GM23248 (cell line): ENCODE data around the gene TTPAL. TPM values are rescaled to one million over a fixed set of nuclear protein-coding genes. Genes with fewer than 3 reads are reported as not detected.

Source experiments
- DNase-seq: peaks from one replicate; pipeline ENCODE4 v3.0.0-alpha.2; 2015
- H2AFZ ChIP-seq: fragments of 200-600 bp; sonication (generic); 2 replicates; pipeline ENCODE4 v1.6.1; 2016; ENCODE audit warnings: antibody characterized with exemption
- H3F3A ChIP-seq: fragments of 200-600 bp; sonication (generic); 2 replicates; pipeline ENCODE4 v1.6.1; 2016; ENCODE audit warnings: mild to moderate bottlenecking, antibody characterized with exemption, mixed run types; ENCODE audit not compliant: insufficient read depth
- H3K27ac ChIP-seq: fragments of 200-600 bp; sonication (generic); 2 replicates; pipeline ENCODE4 v1.5.1; 2016; ENCODE audit warnings: mild to moderate bottlenecking
- H3K27me3 ChIP-seq: fragments of 200-600 bp; sonication (generic); replicated peaks from 2 replicates; pipeline ENCODE4 v1.6.1; 2016; ENCODE audit warnings: mild to moderate bottlenecking; ENCODE audit not compliant: insufficient read depth
- H3K36me3 ChIP-seq: fragments of 200-600 bp; sonication (generic); 2 replicates; pipeline ENCODE4 v1.6.1; 2016; ENCODE audit warnings: low read depth, mild to moderate bottlenecking
- H3K4me1 ChIP-seq: fragments of 200-600 bp; sonication (generic); 2 replicates; pipeline ENCODE4 v1.6.1; 2016; ENCODE audit warnings: mild to moderate bottlenecking; ENCODE audit not compliant: insufficient read depth
- H3K4me2 ChIP-seq: fragments of 200-600 bp; sonication (generic); one replicate; pipeline ENCODE4 v1.6.1; 2016; ENCODE audit warnings: mild to moderate bottlenecking; ENCODE audit not compliant: unreplicated experiment
- H3K4me3 ChIP-seq: fragments of 200-600 bp; sonication (generic); 2 replicates; pipeline ENCODE4 v1.5.1; 2016; ENCODE audit warnings: mild to moderate bottlenecking
- H3K79me2 ChIP-seq: fragments of 200-600 bp; sonication (generic); 2 replicates; pipeline ENCODE4 v1.6.1; 2016; ENCODE audit warnings: mild to moderate bottlenecking; ENCODE audit not compliant: insufficient read depth
- H3K9ac ChIP-seq: fragments of 200-600 bp; sonication (generic); 2 replicates; pipeline ENCODE4 v1.6.1; 2016; ENCODE audit warnings: mild to moderate bottlenecking
- H3K9me2 ChIP-seq: fragments of 200-600 bp; sonication (generic); 2 replicates; pipeline ENCODE4 v1.6.1; 2016; ENCODE audit warnings: mixed run types, mild to moderate bottlenecking, moderate library complexity; ENCODE audit not compliant: insufficient read depth
- H3K9me3 ChIP-seq: fragments of 200-600 bp; sonication (generic); one replicate; pipeline ENCODE4 v1.6.1; 2017; ENCODE audit warnings: low read depth
- H4K20me1 ChIP-seq: fragments of 200-600 bp; sonication (generic); 2 replicates; pipeline ENCODE4 v1.6.0; 2016; ENCODE audit not compliant: insufficient read depth
- EZH2 ChIP-seq: fragments of 200-600 bp; sonication (generic); IDR thresholded peaks from 2 replicates; pipeline ENCODE4 v1.6.1; 2018; ENCODE audit warnings: antibody characterized with exemption, mild to moderate bottlenecking; ENCODE audit not compliant: insufficient read depth, poor library complexity, severe bottlenecking
- EZH2phosphoT487 ChIP-seq: fragments of 200-600 bp; sonication (generic); IDR thresholded peaks from 2 replicates; pipeline ENCODE4 v1.6.1; 2018; ENCODE audit warnings: antibody characterized with exemption, moderate library complexity, mild to moderate bottlenecking, low read depth; ENCODE audit not compliant: insufficient read depth
- WGBS, 2 experiments: methylation state at CpG; one replicate each; pipeline ENCODE4 v1.1.6; 2015 to 2017; ENCODE audit warnings: low lambda C conversion rate in 2 of 2, low coverage in 1 of 2; ENCODE audit errors: missing lambda C conversion rate in 2 of 2; 5-methylcytosine and 5-hydroxymethylcytosine counted together
- in situ Hi-C: fragments of 300-500 bp; cut with MboI; formaldehyde crosslinking; loops from 2 replicates; pipeline ENCODE4 v1.15.0; 2020
- polyA plus RNA-seq: library from polyadenylated mRNA; unstranded; fragments of >200 nt; fragmentation: Nextera tagmentation; extraction: Ambion mirVana; gene quantifications from 2 replicates; pipeline ENCODE4 v1.2.1, GENCODE V29; 2016
- total RNA-seq: library from RNA; depleted of rRNA; stranded (reverse); fragments of >200 nt; shearing (Covaris generic); gene quantifications from 2 replicates; pipeline ENCODE4 v1.2.3, GENCODE V29; 2014

TTPAL gene
- total and polyA plus RNA-seq, 2 experiments from 2014 or later: 11.8 to 19.6 TPM

DNA sequence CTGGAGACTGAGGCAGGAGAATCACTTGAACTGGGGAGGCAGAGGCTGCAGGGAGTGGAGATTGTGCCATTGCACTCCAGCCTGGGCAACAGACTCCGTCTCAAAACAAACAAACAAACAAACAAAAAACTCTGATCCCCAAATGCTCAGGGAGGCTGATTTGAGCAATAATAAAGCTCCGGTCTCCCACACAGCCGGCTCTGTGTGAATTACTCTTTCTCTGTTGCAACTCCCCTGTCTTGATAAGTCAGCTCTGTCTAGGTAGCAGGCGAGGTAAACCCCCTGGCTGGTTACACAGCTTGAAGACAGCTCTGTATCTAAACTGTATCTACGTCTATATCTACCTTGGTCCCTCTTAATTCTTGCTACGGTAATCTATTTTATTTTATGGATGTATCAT, 52.6 kb downstream of the TTPAL start:
- TF ChIP-seq EZH2phosphoT487: no peak
- no peak for TF ChIP-seq EZH2
- no peaks in the 10 kb centered on the region for H3K27me3 ChIP-seq
- H3K4me3 ChIP-seq: no peak overlapping the region
- H3K79me2 ChIP-seq: 0 out of 2 replicates have a peak, but pooled peaks cover under 1% of the 10 kb centered on the region
- H4K20me1 ChIP-seq: no peaks in the 10 kb centered on the region
- in situ Hi-C loops: no loop called here
- H3K9me2 ChIP-seq: no peaks in the 10 kb centered on the region
- H3K9me3 ChIP-seq: no peaks in the 10 kb centered on the region
- WGBS, 2 experiments: 91 to 93% methylated on average over 6 of the region's 6 CpGs
- DNase-seq: no peak
- no peak overlapping the region for H3K4me2 ChIP-seq
- peaks cover 29% of the 10 kb centered on the region for H3K4me1 ChIP-seq
- no peak overlapping the region for H2AFZ ChIP-seq
- no peak overlapping the region for H3K27ac ChIP-seq
- no peak overlapping the region for H3K9ac ChIP-seq
- peaks cover 26% of the 10 kb centered on the region for H3F3A ChIP-seq
- no peaks in the 10 kb centered on the region for H3K36me3 ChIP-seq

DNA sequence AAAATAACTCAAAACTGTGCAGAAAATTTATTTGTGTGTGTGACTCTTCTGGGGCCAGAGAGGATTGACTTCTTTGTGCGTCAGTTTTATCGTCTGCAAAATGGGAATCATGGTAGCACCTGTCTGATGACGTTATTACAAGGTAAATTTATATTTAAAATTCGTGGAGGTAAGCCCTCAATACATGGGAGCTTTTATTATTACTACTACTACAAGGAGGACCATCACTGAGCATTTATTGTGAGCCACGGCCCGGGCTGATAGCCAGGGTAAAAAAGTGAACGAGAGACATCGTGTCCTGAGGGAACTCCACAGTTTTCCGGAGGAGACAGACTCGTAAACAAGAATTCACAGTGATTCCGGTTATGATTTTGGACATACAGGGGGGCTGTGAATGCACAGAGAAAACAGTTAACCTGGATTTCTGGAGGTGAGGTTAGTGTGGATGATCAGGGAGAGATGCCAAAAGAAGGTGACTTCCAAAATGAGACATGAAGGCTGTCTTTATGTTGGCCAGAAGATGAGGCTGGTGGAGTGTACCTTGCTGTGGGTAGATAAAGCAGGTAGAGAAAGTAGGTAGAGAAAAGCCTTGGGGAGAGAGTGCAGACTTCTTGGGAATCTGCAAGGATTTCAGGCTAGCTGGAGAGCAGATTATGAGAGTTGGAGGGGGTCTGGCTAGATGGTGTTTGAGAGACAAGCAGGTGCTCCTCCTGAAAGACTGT, 56.7 kb downstream of the TTPAL start:
- H4K20me1 ChIP-seq: no peaks in the 10 kb centered on the region
- H3K9me3 ChIP-seq: no peaks in the 10 kb centered on the region
- peaks cover 18% of the 10 kb centered on the region for H3K4me1 ChIP-seq
- peak overlapping the region; percentile 81 for H3K4me3 ChIP-seq
- no peaks in the 10 kb centered on the region for H3K36me3 ChIP-seq
- H3K27ac ChIP-seq: no peak overlapping the region
- TF ChIP-seq EZH2phosphoT487: no peak
- TF ChIP-seq EZH2: no peak
- H2AFZ ChIP-seq: peak overlapping the region; percentile 92
- H3K27me3 ChIP-seq: no peaks in the 10 kb centered on the region
- H3K4me2 ChIP-seq: peak overlapping the region; percentile 79
- peaks cover 31% of the 10 kb centered on the region for H3F3A ChIP-seq
- peak; percentile 45 for DNase-seq
- 2 to 3% methylated on average over 11 of the region's 11 CpGs for WGBS, 2 experiments
- in situ Hi-C loops: no loop called here
- no peaks in the 10 kb centered on the region for H3K9me2 ChIP-seq
- H3K9ac ChIP-seq: peak overlapping the region; percentile 87
- peaks cover 28% of the 10 kb centered on the region; the same call in 1 of the 2 replicates for H3K79me2 ChIP-seq

DNA sequence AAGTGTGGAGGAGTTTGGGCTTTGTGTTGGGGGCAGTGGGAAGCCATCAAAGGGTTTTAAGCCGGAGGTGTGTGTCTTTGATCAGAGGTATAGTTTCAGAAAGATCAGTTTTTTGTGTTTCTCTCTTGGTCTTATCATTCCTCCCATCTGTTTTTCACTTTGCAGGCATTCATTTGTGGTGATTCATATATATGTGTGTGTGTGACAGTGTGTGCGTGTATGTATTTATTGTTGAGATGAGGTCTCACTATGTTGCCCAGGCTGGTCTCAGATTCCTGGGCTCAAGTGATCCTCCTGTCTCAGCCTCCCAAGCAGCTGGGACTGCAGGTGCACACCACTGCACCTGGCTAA, 57.3 kb downstream of the TTPAL start:
- in situ Hi-C loops: no loop called here
- Histone ChIP-seq H3K27me3 (no peaks in the 10 kb centered on the region), H3K9ac (peak overlapping the region; percentile 87), H3K27ac (no peak overlapping the region), H2AFZ (no peak overlapping the region), H3K79me2 (peaks cover 28% of the 10 kb centered on the region; the same call in 1 of the 2 replicates), H3K4me1 (peaks cover 18% of the 10 kb centered on the region), H3K9me3 (no peaks in the 10 kb centered on the region), H3K4me2 (peak overlapping the region; percentile 79), H3F3A (peaks cover 31% of the 10 kb centered on the region), H4K20me1 (no peaks in the 10 kb centered on the region), H3K36me3 (no peaks in the 10 kb centered on the region), H3K4me3 (peak overlapping the region; percentile 81), H3K9me2 (no peaks in the 10 kb centered on the region)
- no peak for TF ChIP-seq EZH2phosphoT487
- TF ChIP-seq EZH2: no peak
- WGBS, 2 experiments: 6 to 15% methylated on average over 2 of the region's 2 CpGs
- peak; percentile 56 for DNase-seq

DNA sequence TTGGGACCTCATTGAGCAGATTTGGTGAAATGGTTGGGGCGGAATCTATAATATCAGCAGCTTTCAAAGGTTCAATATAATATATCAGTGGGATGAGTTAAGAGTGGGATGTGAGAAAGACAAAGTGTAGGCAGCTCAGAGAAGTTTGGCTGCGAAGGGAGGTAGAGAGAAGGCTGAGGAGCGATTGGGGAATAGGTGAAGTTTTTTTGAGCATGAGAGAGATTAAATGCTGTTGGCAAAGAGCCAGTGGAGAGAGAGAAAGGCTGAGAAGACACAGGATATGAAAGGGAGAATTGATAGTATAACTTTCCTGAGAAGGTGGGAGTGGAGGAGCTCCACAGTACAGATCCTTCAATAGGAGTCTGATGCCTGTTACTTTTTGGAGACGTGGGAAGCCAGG, 58.3 kb downstream of the TTPAL start:
- no peak overlapping the region for H2AFZ ChIP-seq
- H3K9me3 ChIP-seq: no peaks in the 10 kb centered on the region
- no peak overlapping the region for H3K4me3 ChIP-seq
- no peak overlapping the region for H3K27ac ChIP-seq
- no peaks in the 10 kb centered on the region for H3K9me2 ChIP-seq
- WGBS, 2 experiments: 82 to 88% methylated on average over 4 of the region's 4 CpGs
- in situ Hi-C loops: no loop called here
- no peak overlapping the region for H3K9ac ChIP-seq
- H3K4me1 ChIP-seq: peaks cover 18% of the 10 kb centered on the region
- H4K20me1 ChIP-seq: no peaks in the 10 kb centered on the region
- H3F3A ChIP-seq: peaks cover 31% of the 10 kb centered on the region
- no peak for DNase-seq
- peaks cover 28% of the 10 kb centered on the region; the same call in 1 of the 2 replicates for H3K79me2 ChIP-seq
- no peak overlapping the region for H3K4me2 ChIP-seq
- H3K36me3 ChIP-seq: no peaks in the 10 kb centered on the region
- H3K27me3 ChIP-seq: no peaks in the 10 kb centered on the region
- TF ChIP-seq EZH2 (no peak), EZH2phosphoT487 (no peak)
